WTC11 (cell line): ENCODE results near the gene CA5B. TPM values are rescaled to one million over a fixed set of nuclear protein-coding genes. Genes with fewer than 3 reads are reported as not detected.
A peak's percentile ranks its signal among the peaks of the same experiment; 100 is the strongest.

Experiments used
- ATAC-seq: fragments of 200-7000 bp; cut with Tn5 transposase; 2 replicates; pipeline ENCODE4 v1.10.0; 2021; ENCODE audit warnings: mild to moderate bottlenecking, moderate library complexity
- CTCF ChIA-PET: fragments of 300-600 bp; sonication (Branson Sonifier 250); formaldehyde crosslinking; loops from one replicate; lab custom pipeline; 2021; ENCODE audit warnings: antibody characterized with exemption; lab: Charles Lee
- POLR2A ChIA-PET: fragments of 350-600 bp; sonication (Branson Sonifier 250); formaldehyde crosslinking; loops from one replicate; lab custom pipeline; 2021; ENCODE audit warnings: antibody characterized with exemption; lab: Charles Lee
- DNase-seq: peaks from one replicate; pipeline ENCODE4 v3.0.0; 2021; ENCODE audit warnings: low spot score
- H3K27ac Mint-ChIP-seq: 2 replicates; pipeline ENCODE4 v1.8.0; 2021; ENCODE audit warnings: mixed read lengths
- H3K27me3 Mint-ChIP-seq: 2 replicates; pipeline ENCODE4 v1.8.0; 2021; ENCODE audit warnings: low read depth, mild to moderate bottlenecking, moderate library complexity, mixed read lengths
- H3K36me3 Mint-ChIP-seq: 2 replicates; pipeline ENCODE4 v1.8.0; 2021; ENCODE audit warnings: mixed read lengths
- H3K4me1 Mint-ChIP-seq: 2 replicates; pipeline ENCODE4 v1.8.0; 2022; ENCODE audit warnings: mixed read lengths
- H3K4me3 Mint-ChIP-seq: 2 replicates; pipeline ENCODE4 v1.8.0; 2021; ENCODE audit warnings: mild to moderate bottlenecking, moderate library complexity, mixed read lengths
- H3K9me3 Mint-ChIP-seq: 2 replicates; pipeline ENCODE4 v1.8.0; 2021; ENCODE audit warnings: mixed read lengths
- ATF6 ChIP-seq: sonication (generic); formaldehyde crosslinking; IDR thresholded peaks from 2 replicates; pipeline ENCODE4 v1.8.1; 2023; ENCODE audit warnings: mild to moderate bottlenecking, missing genetic modification reagents
- ERG ChIP-seq: fragments of 250-450 bp; sonication (Bioruptor Pico); IDR thresholded peaks from 2 replicates; pipeline ENCODE4 v1.8.0; 2021; ENCODE audit warnings: mild to moderate bottlenecking
- FOXJ3 ChIP-seq: sonication (generic); formaldehyde crosslinking; IDR thresholded peaks from 2 replicates; pipeline ENCODE4 v1.9.0; 2021; ENCODE audit warnings: missing genetic modification reagents, mild to moderate bottlenecking, borderline replicate concordance
- KAT7 ChIP-seq: sonication (generic); formaldehyde crosslinking; IDR thresholded peaks from 2 replicates; pipeline ENCODE4 v1.8.1; 2023; ENCODE audit warnings: missing genetic modification reagents, mild to moderate bottlenecking, borderline replicate concordance
- NR1H2 ChIP-seq: sonication (generic); formaldehyde crosslinking; IDR thresholded peaks from 2 replicates; pipeline ENCODE4 v1.9.0; 2021; ENCODE audit warnings: mild to moderate bottlenecking, moderate library complexity, missing genetic modification reagents
- NR2C2 ChIP-seq: sonication (generic); formaldehyde crosslinking; IDR thresholded peaks from 2 replicates; pipeline ENCODE4 v1.8.0; 2022; ENCODE audit warnings: mild to moderate bottlenecking, missing genetic modification reagents
- SP1 ChIP-seq: sonication (generic); formaldehyde crosslinking; conservative IDR thresholded peaks from 2 replicates; pipeline ENCODE4 v1.8.1; 2022; ENCODE audit warnings: missing genetic modification reagents
- TP53 ChIP-seq: sonication (generic); formaldehyde crosslinking; IDR thresholded peaks from 2 replicates; pipeline ENCODE4 v1.8.1; 2023; ENCODE audit warnings: mild to moderate bottlenecking, missing genetic modification reagents
- ZMAT4 ChIP-seq: fragments of 250-450 bp; sonication (Bioruptor Pico); IDR thresholded peaks from 2 replicates; pipeline ENCODE4 v1.9.0; 2021; ENCODE audit warnings: mild to moderate bottlenecking
- ZNF121 ChIP-seq: sonication (generic); formaldehyde crosslinking; IDR thresholded peaks from 2 replicates; pipeline ENCODE4 v1.8.0; 2023; ENCODE audit warnings: missing genetic modification reagents
- ZNF219 ChIP-seq: sonication (generic); formaldehyde crosslinking; IDR thresholded peaks from 2 replicates; pipeline ENCODE4 v1.8.0; 2023; ENCODE audit warnings: missing genetic modification reagents, mild to moderate bottlenecking, borderline replicate concordance
- ZNF232 ChIP-seq: sonication (generic); formaldehyde crosslinking; IDR thresholded peaks from 2 replicates; pipeline ENCODE4 v1.8.0; 2022; ENCODE audit warnings: mild to moderate bottlenecking, missing genetic modification reagents
- ZNF317 ChIP-seq: sonication (generic); formaldehyde crosslinking; IDR thresholded peaks from 2 replicates; pipeline ENCODE4 v1.8.1; 2023; ENCODE audit warnings: low read depth, mild to moderate bottlenecking, moderate library complexity, missing genetic modification reagents, borderline replicate concordance
- ZNF423 ChIP-seq: fragments of 250-450 bp; sonication (Bioruptor Pico); IDR thresholded peaks from 2 replicates; pipeline ENCODE4 v2.1.2; 2022; ENCODE audit warnings: mild to moderate bottlenecking, moderate library complexity
- total RNA-seq: library from RNA; stranded (reverse); gene quantifications from 3 replicates; pipeline ENCODE4 v1.2.3, GENCODE V29; 2021
- TF ChIP-seq, protein P1 (sequence below): sonication (generic); formaldehyde crosslinking; IDR thresholded peaks from 2 replicates; pipeline ENCODE4 v1.8.1; 2022; ENCODE audit warnings: mild to moderate bottlenecking, missing genetic modification reagents, moderate library complexity, borderline replicate concordance
- TF ChIP-seq, protein P2 (sequence below): fragments of 250-450 bp; sonication (Bioruptor Pico); IDR thresholded peaks from 2 replicates; pipeline ENCODE4 v2.1.2; 2022; ENCODE audit warnings: mild to moderate bottlenecking, moderate library complexity
- TF ChIP-seq, protein P3 (sequence below): sonication (generic); formaldehyde crosslinking; IDR thresholded peaks from 2 replicates; pipeline ENCODE4 v1.8.1; 2023; ENCODE audit warnings: mild to moderate bottlenecking, missing genetic modification reagents
- TF ChIP-seq, protein P4 (sequence below): sonication (generic); formaldehyde crosslinking; IDR thresholded peaks from 2 replicates; pipeline ENCODE4 v1.8.0; 2023; ENCODE audit warnings: missing genetic modification reagents, mild to moderate bottlenecking, borderline replicate concordance
- TF ChIP-seq, protein P5 (sequence below): sonication (generic); formaldehyde crosslinking; IDR thresholded peaks from 2 replicates; pipeline ENCODE4 v1.8.1; 2023; ENCODE audit warnings: mild to moderate bottlenecking, missing genetic modification reagents, borderline replicate concordance

Gene CA5B
- total RNA-seq, 1 experiment from 2014 or later, result 9.0 TPM

DNA sequence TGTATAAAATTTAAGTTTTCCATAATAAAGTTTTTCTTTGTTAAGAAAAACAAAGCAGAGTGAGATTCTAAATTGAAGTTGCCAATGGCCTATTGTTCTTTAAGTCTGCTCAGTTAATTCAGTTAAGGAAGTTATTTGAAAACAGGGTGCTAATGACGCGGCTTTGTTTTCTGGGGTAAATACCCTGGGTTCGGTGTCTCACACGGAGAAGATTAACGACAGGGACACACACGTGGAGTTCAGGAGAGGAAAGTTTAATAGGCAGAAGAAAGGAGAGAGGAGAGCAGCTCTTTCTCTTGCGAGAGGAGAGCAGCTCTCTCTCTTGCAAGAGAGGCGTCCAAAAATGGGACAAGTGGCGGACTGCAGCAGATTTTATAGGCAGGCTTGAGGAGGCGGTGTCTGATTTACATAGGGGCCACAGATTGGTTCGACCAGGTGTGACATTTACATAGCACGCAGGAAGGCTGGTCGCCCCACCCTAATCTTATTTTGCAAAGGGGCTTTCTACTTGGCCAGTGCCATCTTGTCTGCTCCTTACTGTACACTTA lies 9.6 kb downstream of the CA5B start:
- DNase-seq (no peak), ATAC-seq (no peak)
- CTCF ChIA-PET, result no interaction called here
- POLR2A ChIA-PET, result no interaction called here
- H3K27me3 Mint-ChIP-seq, result no peaks in the 10 kb centered on the region
- peak overlapping the region; percentile 66; the same call in 1 of the 2 replicates for H3K27ac Mint-ChIP-seq
- H3K4me3 Mint-ChIP-seq, result no peak overlapping the region
- no peak for TF ChIP-seq SP1 (CRISPR knock-in tag)
- TF ChIP-seq ZMAT4 (CRISPR knock-in tag), result no peak
- TF ChIP-seq ZNF317 (CRISPR knock-in tag), result no peak
- TF ChIP-seq ZNF232 (CRISPR knock-in tag), result no peak
- no peak for TF ChIP-seq ZNF219
- TF ChIP-seq ZNF423 (CRISPR knock-in tag), result no peak
- TF ChIP-seq, protein P1, sequence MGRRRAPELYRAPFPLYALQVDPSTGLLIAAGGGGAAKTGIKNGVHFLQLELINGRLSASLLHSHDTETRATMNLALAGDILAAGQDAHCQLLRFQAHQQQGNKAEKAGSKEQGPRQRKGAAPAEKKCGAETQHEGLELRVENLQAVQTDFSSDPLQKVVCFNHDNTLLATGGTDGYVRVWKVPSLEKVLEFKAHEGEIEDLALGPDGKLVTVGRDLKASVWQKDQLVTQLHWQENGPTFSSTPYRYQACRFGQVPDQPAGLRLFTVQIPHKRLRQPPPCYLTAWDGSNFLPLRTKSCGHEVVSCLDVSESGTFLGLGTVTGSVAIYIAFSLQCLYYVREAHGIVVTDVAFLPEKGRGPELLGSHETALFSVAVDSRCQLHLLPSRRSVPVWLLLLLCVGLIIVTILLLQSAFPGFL, result no peak
- TF ChIP-seq, protein P2, sequence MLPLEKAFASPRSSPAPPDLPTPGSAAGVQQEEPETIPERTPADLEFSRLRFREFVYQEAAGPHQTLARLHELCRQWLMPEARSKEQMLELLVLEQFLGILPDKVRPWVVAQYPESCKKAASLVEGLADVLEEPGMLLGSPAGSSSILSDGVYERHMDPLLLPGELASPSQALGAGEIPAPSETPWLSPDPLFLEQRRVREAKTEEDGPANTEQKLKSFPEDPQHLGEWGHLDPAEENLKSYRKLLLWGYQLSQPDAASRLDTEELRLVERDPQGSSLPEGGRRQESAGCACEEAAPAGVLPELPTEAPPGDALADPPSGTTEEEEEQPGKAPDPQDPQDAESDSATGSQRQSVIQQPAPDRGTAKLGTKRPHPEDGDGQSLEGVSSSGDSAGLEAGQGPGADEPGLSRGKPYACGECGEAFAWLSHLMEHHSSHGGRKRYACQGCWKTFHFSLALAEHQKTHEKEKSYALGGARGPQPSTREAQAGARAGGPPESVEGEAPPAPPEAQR (CRISPR knock-in tag), result no peak
- no peak for TF ChIP-seq ERG (CRISPR knock-in tag)
- H3K36me3 Mint-ChIP-seq, result no peaks in the 10 kb centered on the region
- no peaks in the 10 kb centered on the region for H3K9me3 Mint-ChIP-seq
- H3K4me1 Mint-ChIP-seq, result peaks cover 61% of the 10 kb centered on the region

DNA sequence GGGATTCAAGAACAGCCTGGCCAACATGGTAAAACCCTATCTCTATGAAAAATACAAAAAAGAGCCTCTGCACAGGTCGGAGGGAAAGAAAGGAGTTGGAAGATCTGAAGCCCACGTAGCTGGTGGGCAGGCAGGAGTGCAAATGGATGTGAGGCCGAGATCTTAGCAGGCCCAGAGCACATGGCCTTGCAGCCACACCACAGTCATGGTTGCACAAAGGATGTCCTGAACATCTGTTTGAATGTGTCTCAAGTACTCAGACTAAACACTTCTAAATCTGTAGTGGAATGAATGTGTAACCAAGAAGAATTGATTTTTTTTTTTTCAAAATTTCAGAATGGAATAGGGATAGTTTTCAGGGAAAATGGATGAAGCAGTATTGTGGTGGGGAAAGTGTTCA lies 10.8 kb downstream of the CA5B start:
- peak overlapping the region; percentile 78; the same call in 1 of the 2 replicates for H3K27ac Mint-ChIP-seq
- no peak overlapping the region for H3K4me3 Mint-ChIP-seq
- ATAC-seq (no peak), DNase-seq (no peak)
- H3K4me1 Mint-ChIP-seq, result peaks cover 66% of the 10 kb centered on the region
- ChIA-PET CTCF (no interaction called here), POLR2A (no interaction called here)
- H3K9me3 Mint-ChIP-seq, result no peaks in the 10 kb centered on the region; the same call in 1 of the 2 replicates
- H3K36me3 Mint-ChIP-seq, result peaks cover 2% of the 10 kb centered on the region
- H3K27me3 Mint-ChIP-seq, result no peaks in the 10 kb centered on the region
- TF ChIP-seq, protein P3, sequence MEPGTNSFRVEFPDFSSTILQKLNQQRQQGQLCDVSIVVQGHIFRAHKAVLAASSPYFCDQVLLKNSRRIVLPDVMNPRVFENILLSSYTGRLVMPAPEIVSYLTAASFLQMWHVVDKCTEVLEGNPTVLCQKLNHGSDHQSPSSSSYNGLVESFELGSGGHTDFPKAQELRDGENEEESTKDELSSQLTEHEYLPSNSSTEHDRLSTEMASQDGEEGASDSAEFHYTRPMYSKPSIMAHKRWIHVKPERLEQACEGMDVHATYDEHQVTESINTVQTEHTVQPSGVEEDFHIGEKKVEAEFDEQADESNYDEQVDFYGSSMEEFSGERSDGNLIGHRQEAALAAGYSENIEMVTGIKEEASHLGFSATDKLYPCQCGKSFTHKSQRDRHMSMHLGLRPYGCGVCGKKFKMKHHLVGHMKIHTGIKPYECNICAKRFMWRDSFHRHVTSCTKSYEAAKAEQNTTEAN (CRISPR knock-in tag), result no peak
- TF ChIP-seq FOXJ3 (CRISPR knock-in tag) (no peak), ATF6 (CRISPR knock-in tag) (no peak), TP53 (CRISPR knock-in tag) (no peak), KAT7 (CRISPR knock-in tag) (no peak), NR2C2 (CRISPR knock-in tag) (no peak), NR1H2 (CRISPR knock-in tag) (no peak), ZNF121 (CRISPR knock-in tag) (no peak)
- TF ChIP-seq, protein P4, sequence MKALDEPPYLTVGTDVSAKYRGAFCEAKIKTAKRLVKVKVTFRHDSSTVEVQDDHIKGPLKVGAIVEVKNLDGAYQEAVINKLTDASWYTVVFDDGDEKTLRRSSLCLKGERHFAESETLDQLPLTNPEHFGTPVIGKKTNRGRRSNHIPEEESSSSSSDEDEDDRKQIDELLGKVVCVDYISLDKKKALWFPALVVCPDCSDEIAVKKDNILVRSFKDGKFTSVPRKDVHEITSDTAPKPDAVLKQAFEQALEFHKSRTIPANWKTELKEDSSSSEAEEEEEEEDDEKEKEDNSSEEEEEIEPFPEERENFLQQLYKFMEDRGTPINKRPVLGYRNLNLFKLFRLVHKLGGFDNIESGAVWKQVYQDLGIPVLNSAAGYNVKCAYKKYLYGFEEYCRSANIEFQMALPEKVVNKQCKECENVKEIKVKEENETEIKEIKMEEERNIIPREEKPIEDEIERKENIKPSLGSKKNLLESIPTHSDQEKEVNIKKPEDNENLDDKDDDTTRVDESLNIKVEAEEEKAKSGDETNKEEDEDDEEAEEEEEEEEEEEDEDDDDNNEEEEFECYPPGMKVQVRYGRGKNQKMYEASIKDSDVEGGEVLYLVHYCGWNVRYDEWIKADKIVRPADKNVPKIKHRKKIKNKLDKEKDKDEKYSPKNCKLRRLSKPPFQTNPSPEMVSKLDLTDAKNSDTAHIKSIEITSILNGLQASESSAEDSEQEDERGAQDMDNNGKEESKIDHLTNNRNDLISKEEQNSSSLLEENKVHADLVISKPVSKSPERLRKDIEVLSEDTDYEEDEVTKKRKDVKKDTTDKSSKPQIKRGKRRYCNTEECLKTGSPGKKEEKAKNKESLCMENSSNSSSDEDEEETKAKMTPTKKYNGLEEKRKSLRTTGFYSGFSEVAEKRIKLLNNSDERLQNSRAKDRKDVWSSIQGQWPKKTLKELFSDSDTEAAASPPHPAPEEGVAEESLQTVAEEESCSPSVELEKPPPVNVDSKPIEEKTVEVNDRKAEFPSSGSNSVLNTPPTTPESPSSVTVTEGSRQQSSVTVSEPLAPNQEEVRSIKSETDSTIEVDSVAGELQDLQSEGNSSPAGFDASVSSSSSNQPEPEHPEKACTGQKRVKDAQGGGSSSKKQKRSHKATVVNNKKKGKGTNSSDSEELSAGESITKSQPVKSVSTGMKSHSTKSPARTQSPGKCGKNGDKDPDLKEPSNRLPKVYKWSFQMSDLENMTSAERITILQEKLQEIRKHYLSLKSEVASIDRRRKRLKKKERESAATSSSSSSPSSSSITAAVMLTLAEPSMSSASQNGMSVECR (CRISPR knock-in tag), result no peak
- TF ChIP-seq, protein P5, sequence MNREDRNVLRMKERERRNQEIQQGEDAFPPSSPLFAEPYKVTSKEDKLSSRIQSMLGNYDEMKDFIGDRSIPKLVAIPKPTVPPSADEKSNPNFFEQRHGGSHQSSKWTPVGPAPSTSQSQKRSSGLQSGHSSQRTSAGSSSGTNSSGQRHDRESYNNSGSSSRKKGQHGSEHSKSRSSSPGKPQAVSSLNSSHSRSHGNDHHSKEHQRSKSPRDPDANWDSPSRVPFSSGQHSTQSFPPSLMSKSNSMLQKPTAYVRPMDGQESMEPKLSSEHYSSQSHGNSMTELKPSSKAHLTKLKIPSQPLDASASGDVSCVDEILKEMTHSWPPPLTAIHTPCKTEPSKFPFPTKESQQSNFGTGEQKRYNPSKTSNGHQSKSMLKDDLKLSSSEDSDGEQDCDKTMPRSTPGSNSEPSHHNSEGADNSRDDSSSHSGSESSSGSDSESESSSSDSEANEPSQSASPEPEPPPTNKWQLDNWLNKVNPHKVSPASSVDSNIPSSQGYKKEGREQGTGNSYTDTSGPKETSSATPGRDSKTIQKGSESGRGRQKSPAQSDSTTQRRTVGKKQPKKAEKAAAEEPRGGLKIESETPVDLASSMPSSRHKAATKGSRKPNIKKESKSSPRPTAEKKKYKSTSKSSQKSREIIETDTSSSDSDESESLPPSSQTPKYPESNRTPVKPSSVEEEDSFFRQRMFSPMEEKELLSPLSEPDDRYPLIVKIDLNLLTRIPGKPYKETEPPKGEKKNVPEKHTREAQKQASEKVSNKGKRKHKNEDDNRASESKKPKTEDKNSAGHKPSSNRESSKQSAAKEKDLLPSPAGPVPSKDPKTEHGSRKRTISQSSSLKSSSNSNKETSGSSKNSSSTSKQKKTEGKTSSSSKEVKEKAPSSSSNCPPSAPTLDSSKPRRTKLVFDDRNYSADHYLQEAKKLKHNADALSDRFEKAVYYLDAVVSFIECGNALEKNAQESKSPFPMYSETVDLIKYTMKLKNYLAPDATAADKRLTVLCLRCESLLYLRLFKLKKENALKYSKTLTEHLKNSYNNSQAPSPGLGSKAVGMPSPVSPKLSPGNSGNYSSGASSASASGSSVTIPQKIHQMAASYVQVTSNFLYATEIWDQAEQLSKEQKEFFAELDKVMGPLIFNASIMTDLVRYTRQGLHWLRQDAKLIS (CRISPR knock-in tag), result no peak
